ENCODE results near the gene CAMK2D.

CAMK2D gene

DNA sequence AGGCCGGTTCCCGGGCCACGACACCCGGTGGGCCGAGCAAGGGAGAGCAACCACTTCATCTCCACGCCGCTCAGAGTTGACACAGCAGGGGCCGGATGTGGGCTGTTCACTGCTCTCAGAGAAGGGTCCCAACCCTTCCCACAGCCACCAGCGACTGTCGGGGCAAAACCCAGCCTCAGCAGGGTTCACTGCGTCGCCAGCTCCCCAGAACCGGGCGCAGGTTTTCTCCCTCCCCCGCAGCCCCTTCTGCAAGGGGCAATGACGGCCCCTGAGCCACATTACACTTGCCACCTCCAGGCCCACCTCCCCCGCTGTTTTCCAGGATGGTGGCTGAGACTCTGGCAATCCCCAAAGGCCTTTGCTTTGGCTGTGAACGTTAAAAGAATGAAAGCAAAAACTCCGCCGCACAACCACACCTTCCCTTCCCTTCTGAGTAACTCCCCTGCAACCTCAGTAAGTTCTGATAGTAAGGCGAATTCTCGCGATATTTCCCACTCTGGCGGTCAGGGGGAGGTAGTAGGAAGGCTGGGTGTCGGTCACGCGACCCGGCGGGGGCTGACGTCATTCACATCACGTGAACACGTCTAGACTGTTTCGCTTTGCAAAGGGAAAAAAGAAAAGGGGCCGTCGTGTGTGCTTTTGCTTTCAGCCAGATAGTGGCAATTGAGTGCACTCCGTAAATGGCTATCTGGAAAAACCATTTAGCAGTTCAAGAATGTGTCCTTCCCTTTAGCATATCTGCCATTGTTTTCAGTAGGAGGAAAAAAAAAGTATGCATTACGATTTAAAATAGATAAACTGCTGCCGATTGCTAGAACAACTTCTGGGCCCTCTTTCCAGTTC, 869 bp upstream of the CAMK2D start:
- peak; percentile 96 for DNase-seq (ENCODE audit: low spot score)

DNA sequence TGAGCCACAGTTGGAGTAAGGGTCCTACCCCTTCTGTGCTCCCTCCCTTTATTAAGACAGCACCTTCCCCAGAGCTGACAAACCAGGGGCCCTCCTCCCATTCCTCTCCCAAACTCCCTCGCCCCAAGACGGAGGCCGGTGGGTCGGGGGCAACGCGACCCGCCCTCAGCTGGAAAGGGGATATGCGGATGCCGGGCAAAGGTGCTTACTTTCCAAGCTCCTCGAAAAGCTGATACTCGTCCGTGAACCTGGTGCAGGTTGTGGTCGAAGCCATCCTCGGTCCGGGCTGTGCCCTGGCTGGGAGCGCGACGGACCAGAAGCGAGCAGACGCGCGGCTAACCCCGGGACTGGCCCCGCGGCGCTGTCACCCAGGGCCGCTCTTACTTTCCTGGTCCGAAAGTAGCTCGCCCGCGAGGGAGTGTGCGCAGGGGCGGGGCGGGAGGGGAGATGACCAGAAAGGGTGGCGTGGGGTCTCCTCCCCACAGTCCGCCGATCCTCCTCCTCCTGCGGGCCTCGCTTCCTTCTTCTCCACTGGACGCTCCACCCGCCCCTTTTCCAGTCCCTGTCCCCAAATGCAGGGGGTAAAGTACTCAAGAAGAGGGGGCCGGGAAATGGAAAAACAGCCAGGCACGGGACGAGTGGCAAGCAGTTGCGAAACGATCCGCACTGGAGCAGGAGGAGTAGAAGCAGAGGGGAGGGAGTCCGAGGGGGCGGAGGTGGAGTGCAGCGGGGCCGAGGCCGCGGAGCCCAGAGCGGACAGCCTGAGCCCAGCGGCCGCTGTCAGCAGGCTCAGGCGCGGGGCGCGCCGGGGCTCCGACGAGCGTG, 531 bp downstream of the CAMK2D start:
- DNase-seq (ENCODE audit: low spot score) = peak; percentile 72

DNA sequence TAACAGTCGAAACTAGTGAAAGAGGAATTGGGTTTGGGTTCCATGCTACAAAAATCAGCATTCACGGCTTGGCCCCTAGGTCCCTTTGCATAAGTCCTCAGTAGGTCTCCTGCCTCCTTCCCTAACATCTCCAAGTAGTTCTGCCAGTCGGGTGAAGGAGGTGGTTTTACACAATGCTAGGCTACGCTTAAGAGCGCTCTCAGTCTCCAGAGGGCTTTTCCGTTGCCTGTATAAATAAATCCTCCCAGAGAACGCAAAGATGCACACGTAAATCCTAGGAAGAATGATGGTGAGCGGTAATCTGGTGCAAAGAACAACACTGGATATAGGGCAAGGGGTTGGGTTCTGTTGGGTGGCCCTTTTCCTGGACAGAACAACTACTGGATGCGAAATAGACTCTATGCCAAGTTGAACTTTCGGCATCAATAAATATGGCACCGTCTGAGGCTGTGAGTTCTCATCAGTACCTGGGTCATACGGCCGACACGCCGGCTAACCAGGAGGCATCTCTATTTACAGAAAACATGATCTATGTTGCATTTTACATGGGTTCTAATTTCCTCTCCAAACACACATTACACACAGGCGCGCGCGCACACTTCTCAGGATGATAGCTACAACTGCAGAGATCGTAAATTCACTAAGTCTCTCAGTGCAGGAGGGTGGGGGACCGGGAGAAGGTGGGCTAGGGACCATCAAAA, 1.3 kb downstream of the CAMK2D start:
- no peak for DNase-seq (ENCODE audit: low spot score)

DNA sequence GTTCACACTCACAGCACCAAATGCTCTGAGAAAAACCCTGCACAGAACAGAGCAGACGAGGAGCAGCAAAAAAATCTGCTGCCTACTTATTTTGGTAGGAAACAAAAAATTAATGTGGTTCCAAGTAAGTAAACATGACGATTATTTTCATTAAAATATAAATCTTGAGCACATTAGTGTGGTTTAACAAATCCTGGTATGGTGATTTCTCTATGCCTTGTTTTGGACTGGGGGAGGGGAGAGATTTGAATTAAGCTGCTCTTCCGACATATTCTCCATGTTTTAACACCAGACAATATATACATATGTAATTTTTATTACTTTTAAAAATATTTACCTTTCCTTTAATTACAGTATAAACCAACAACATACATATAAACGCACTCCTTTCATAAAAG, 1.8 kb downstream of the CAMK2D start:
- no peak for DNase-seq (ENCODE audit: low spot score)

DNA sequence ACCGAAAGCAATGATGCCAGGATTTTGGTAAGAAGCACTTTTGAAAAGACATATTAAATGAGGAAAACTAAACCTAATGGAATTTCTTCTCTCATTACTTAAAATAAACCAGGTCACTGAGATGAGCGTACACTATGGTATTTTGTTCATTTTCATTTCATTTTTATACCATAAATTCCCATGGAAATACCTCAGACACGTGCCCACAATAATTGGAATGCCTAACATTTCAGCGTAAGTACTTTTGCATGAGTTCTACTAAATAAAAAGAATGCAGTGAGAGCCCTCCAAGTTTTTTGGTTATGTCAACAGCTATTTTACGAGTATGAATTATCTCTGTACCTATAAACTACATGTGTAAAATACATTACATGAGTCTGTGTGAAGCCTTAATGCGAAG, 3.2 kb downstream of the CAMK2D start:
- DNase-seq (ENCODE audit: low spot score) = no peak

DNA sequence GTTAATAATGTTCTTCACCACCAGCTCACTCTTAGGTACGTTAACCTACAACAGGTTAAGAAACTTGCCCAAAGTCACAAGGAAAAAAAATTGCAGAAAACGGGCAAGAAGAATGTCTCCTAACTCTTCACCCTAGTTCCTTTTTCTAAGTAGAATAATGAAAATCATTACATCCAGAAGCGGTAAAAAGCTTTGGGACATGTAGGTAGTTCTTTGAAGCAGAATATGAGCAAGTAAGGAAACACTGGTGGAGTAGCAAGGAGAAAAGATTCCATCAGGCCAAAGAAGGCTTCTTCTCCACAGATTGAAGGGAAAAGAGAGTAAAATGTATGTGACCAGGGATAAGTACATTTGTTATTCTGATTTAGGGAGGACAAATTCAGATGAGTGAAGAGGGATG, 4.1 kb downstream of the CAMK2D start:
- no peak for DNase-seq (ENCODE audit: low spot score)

DNA sequence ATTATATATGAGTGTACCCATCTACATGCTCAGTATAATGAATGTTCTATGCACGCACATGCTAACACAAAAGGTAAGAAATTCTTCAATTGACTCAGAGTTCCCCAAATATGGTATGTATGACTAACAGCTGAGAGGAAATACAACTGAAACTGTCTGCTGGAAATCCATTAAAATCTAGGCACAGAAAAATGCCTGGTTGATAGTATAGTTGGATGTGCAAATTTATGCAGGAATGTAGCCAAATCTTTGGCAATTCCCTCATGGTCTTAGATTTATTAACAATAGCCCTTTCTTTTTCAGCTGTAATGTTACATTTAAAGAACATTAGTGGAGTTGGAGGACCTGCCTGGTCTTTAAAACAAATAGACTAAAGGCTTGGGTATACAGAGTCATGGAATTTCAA, 5.5 kb downstream of the CAMK2D start:
- DNase-seq (ENCODE audit: low spot score) = no peak

DNA sequence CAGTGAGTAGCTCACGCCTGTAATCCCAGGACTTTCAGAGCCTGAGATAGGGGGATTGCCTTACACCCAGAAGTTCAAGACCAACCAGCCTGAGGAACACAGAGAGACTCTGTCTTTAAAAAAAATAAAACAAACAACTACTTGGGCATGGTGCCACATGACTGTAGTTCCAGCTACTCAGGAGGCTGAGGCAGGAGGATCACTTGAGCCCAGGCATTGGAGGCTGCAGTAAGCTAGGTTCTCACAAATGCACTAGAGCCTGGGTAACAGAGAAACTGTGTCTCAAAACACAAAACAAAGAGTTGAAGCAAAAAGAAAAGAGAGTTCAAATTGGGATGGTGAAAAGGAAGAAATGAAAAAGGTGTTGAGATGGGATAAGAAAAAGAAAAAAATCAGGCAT, 10.8 kb downstream of the CAMK2D start:
- no peak for DNase-seq (ENCODE audit: low spot score)

DNA sequence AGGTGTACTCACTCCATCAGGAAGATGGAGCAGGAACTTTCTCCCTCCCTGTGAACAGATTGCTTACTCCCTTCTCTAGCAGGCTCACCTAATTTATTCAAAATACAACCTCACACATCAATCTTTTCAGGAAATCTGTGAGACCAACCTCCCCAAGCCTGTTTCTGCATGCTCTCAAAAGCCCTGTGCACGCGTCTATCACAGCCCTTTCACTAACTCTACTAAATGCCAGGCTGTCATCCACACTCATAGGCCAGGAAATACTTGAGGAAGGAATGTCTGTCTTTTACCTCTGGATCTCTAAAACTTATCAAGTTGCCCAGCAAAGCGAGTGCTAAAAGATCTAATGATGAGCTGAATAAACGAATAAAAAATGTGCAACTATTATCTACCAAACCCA, 11.2 kb downstream of the CAMK2D start:
- DNase-seq (ENCODE audit: low spot score) = no peak

DNA sequence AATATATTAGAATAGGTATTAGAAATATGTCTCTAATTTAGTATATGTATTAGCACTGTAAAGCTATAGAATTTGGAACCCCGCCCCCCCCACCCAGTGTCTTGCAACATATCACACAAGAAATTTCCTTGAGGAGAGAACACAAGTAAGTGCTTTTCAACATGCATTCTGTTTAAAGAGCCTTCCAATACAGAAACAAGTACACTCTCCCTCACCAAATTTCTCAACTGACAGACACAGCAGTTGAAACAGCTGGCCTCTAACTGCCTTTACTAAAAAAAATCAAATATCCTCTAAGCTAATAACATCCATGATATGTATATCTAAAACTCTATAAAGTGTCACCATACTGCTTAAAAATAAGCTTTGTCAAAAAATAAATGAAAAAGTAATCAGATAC, 12.4 kb downstream of the CAMK2D start:
- no peak for DNase-seq (ENCODE audit: low spot score)

DNA sequence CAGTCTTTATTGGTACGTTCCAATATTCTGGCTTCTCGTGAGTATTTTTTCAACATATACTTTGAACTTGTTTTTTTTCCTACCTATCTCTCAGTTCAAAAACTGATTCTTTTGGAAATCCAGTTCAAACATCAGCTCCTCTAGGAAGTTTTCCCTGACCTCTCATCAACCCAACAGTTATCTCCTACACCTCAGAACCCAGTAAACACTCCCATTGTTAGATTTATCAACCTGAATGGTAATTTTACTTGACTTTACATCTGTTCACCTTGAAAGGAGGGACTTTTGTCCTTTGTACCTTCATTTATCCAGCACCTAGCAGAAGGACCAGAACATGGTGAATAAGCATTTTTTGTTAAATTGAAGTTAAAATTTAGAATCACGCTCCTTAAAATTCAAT, 13.6 kb downstream of the CAMK2D start:
- no peak for DNase-seq (ENCODE audit: low spot score)

DNA sequence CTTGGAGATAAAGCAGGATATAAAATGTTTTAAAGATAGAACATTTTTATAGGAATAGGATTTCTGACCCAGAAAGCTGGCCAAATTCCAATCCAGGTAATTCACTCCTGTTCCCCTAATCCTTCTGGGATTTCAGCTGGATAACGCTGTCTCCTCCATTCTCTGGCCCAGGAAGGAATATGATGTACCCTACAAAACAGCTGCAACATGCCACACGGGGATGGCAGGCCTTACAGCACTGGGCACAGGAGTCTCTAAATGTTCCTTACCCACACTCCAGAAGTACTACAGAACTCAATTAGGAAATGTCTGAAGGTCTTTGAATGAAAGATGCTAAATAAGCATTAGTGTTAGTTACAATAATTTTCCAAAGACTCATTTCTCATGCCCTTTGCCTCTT, 15.8 kb downstream of the CAMK2D start:
- DNase-seq (ENCODE audit: low spot score) = no peak

DNA sequence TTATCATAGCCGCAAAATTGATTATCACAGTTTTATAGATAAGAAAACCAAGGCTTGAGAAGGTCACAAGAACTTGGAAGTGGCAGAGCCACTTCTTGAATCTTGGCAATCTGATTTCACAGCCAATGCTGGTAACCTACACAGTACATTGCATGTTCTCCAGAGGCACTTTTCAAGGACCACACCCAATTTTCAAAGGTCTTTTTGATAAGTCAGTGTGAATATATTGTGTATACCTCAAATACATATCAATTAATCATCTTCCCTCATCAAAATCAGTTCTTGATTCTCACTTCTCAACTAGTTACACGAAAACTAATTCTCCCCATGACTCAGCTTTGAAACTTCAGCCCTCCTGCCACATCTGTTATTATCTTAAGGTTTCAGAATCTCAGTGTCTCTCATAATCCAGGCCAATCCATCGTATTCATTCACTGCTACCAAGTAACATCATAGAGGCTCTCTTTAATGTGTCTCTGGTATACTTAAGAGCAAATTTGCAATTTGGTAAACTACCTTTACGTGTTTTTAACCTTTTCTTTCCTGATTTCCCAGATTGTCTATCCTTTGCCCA, 16.8 kb downstream of the CAMK2D start:
- DNase-seq (ENCODE audit: low spot score) = no peak

DNA sequence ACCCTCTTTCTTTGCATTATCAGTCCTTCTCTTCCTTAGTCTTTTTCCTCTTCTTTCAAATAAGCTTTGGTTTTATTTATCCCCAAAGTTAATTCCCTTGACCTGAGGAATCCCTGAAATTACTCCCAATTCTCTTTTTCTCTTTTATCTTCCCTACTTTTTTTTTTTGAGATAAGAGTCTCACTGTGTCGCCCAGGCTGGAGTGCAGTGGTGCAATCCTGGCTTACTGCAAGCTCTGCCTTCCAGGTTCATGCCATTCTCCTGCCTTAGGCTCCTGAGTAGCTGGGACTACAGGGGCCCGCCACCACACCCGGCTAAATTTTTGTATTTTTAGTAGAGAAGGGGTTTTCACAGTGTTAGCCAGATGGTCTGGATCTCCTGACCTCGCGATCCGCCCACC, 17.8 kb downstream of the CAMK2D start:
- DNase-seq (ENCODE audit: low spot score) = no peak

DNA sequence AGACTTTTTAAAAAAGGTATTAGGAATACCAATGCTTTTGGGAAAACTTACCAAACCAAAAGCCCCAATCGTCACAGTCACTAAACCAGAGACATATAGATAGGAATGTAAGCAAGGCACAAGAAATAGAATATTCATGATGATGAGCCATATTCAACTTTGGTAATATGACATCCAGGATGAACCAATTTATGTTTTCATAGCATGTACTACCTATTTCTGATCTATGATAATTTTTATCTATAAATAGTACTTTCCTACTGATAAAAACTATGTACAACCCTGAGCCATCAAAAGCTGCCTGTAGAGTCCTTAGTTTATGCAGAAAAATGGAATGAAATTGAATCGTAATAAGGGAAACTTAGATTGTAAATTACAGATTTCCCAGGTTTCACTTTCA, 18.9 kb downstream of the CAMK2D start:
- no peak for DNase-seq (ENCODE audit: low spot score)

DNA sequence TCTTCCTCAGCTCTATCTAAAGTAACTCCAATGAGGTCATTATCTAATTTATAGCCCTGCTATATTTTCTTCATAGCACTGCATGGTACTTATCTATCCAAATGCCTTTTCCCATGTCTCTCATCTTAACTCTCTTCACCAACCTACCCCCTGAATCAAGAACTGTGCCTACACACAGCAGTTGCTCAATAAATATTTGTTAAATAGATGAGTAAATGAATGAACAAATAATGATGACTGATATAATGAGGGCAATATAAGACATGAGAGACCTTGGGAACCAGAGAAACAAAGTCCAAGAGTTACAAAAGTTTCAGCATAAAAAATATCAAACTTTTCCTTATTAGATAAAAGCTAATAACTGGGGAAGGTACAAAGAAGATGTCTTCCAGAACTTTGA, 19.6 kb downstream of the CAMK2D start:
- DNase-seq (ENCODE audit: low spot score) = no peak

DNA sequence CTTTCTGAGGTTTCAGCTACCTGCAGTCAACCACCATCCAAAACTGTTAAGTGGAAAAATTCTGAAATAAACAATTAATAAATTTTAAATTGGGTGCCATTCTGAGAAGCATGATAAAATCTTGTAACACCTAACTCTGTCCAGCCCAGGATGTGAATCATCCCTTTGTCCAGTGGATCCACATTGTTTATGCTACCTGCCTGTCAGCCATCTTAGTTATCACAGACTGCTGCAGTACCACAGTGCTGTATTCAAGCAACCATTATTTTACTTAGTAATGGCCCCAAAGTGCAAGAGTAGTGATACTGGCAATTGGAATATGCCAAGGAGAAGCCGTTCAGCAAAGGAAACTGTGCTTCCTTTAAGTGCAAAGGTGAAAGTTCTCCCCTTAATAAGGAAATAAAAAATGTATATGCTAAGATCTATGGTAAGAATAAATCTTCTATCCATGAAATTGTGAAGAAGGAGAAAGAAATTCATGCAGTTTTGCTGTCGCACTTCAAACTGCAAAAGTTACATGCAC, 20.6 kb downstream of the CAMK2D start:
- no peak for DNase-seq (ENCODE audit: low spot score)

DNA sequence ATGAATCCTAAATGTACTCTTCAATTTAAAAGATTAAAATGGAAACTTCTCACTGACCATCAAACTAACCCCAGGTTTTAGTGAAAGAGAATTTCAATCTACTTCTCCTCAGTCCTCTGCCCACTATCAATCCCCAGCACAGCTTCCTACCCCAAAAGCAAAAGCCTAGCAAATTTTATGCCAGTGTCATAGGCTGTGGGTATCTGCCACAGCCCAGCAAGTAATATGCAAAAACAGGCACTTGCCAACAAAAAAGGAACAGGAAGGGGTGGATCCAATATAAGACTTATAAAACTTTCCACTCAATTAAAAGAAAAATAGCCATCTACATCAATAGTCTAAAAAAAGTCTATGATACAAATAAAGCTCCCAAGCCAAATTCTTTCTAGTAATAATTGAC, 22.3 kb downstream of the CAMK2D start:
- DNase-seq (ENCODE audit: low spot score) = no peak

DNA sequence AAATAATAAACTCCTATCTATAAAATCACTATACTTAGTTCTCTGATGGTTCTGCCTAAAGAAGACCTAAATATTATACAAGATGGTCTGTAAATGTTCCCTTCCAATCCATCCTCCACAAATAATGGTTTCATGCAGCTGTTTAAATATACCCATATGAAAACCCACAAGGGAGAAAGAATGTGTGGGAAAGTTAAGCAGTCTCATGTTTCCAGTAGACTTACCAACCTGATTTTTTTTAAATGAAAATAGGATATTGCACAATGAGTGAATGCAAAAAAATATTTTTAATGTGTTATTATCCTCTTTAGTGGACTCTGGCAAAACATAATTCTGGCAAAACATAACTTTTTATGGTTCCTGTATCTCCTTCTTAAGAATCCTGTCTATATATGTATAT, 23.3 kb downstream of the CAMK2D start:
- no peak for DNase-seq (ENCODE audit: low spot score)

DNA sequence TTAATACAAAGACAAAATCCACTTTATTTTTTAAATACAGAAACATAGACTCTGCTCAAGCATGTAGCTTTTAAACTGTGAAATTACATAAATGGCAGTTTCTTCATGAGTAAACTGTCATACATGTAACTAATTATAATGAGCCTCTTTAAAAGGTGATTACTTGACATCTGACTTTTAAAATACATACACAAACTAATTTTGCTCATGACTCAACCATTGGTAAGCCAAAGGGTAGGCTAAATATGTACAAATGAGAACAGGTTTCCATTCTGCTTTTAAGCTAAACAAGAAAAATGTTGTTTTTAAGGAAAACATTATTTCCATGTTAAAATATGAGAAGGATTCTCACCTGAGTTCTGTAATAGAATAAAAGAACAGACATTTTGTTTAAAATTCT, 27.9 kb downstream of the CAMK2D start:
- no peak for DNase-seq (ENCODE audit: low spot score)

DNA sequence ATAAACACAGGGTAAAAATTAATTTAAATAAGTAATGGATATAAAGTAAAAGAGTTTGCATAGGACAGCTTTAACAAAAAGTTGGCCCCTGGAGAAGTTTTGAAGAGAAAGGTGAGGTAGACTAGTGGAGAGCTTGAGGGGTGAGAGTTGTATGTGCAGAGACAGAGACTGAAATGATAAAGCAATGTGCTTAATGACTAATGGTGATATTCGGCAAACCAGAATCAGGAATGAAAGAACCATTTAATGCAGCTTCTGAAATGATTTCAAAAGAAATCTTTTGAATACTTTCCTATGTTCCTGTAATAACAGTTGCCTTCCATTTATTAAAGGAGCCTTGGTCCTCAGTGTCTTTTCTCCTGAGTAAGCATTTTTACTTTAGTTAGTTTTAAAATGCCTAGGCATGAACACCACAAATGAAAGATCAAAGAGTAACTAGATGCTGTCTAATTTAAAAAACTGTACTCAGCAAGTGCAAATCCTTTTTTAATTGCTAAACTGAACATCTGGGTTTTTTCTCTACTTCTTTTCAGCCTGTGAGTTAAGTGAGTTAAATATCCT, 28.5 kb downstream of the CAMK2D start:
- no peak for DNase-seq (ENCODE audit: low spot score)

Data from ecto neural progenitor cell (in vitro differentiated cells).